ENCODE results near the gene PPCDC.

PPCDC gene

DNA sequence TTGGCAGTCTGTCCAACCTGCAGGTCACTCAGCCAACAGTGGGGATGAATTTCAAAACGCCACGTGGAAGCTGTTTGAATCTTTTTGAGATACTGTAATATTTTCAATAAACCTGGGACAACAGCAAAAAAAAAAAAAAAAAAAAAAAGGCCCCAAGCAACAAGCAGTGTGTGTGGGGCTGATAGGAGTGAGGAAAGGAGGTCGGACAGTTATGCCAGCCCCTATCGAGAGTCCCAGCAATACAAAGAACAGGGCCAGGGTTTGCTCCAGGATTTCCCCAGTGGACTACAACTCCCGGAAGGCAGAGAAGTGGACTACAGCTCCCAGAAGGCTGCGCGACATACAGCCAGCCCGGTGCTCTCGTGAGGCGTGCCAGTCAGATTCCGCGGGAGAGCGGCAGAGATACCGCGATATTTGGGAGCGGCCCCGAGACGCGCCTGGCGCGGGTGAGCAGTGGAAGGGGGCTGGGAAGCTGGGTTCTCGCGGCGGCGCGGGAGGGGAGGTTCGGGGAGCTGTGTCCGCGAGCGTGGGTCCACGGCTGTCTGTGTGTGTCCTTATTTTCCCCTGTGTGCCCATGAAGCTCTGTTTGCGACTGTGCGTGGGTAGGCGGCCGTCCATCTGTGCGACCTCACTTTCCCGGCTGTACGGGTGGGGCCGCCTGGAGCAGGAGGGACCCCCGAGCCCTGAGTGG lies at the start of gene PPCDC:
Gene PPCDC (plus strand): TSS at position 410 of the 691 bp plus-strand sequence. CDS start 4,729 bp downstream, outside the sequence.
- no peak for TF ChIP-seq OSR1 (CRISPR knock-in tag; IDR thresholded peaks at IDR 0.05)
- TF ChIP-seq, protein P1, sequence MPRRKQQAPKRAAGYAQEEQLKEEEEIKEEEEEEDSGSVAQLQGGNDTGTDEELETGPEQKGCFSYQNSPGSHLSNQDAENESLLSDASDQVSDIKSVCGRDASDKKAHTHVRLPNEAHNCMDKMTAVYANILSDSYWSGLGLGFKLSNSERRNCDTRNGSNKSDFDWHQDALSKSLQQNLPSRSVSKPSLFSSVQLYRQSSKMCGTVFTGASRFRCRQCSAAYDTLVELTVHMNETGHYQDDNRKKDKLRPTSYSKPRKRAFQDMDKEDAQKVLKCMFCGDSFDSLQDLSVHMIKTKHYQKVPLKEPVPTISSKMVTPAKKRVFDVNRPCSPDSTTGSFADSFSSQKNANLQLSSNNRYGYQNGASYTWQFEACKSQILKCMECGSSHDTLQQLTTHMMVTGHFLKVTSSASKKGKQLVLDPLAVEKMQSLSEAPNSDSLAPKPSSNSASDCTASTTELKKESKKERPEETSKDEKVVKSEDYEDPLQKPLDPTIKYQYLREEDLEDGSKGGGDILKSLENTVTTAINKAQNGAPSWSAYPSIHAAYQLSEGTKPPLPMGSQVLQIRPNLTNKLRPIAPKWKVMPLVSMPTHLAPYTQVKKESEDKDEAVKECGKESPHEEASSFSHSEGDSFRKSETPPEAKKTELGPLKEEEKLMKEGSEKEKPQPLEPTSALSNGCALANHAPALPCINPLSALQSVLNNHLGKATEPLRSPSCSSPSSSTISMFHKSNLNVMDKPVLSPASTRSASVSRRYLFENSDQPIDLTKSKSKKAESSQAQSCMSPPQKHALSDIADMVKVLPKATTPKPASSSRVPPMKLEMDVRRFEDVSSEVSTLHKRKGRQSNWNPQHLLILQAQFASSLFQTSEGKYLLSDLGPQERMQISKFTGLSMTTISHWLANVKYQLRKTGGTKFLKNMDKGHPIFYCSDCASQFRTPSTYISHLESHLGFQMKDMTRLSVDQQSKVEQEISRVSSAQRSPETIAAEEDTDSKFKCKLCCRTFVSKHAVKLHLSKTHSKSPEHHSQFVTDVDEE (CRISPR knock-in tag; IDR thresholded peaks at IDR 0.05), result no peak
- ATAC-seq, result peak; percentile 99

DNA sequence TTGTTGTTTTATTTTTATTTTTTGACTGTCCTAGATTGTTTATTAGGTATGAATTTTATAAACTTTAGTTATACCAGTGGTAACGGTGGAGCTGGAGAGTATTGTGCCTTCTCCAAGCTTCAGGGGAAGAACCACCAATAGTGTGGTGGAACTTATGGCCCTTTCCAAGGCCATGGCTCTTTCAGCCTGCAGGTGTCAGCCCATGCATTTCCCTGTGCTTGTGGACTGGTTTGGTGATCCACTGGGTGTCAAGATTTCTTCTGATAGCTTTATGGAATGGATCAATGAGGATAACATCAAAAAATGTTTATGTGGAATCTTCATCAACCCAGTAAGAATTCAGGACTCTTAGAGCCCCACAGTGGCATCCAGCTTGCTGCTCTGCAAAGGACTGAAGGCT lies 47.2 kb upstream of the PPCDC start:
- ATAC-seq, result no peak
- TF ChIP-seq BACH2 (CRISPR knock-in tag; IDR thresholded peaks at IDR 0.05; ENCODE audit: borderline replicate concordance) (no peak), ZFP3 (CRISPR knock-in tag; IDR thresholded peaks at IDR 0.05) (no peak), ARNTL (CRISPR knock-in tag; IDR thresholded peaks at IDR 0.05; ENCODE audit: borderline replicate concordance, low read depth) (no peak), GLIS3 (CRISPR knock-in tag; IDR thresholded peaks at IDR 0.05) (no peak), ZFP30 (CRISPR knock-in tag; IDR thresholded peaks at IDR 0.05) (no peak), OSR1 (CRISPR knock-in tag; IDR thresholded peaks at IDR 0.05) (no peak), ZNF8 (CRISPR knock-in tag; IDR thresholded peaks at IDR 0.05) (no peak), TCF4 (CRISPR knock-in tag; IDR thresholded peaks at IDR 0.05; ENCODE audit: borderline replicate concordance) (no peak), TOX (CRISPR knock-in tag; IDR thresholded peaks at IDR 0.05; ENCODE audit: borderline replicate concordance) (no peak), CREB5 (CRISPR knock-in tag; IDR thresholded peaks at IDR 0.05; ENCODE audit: low read depth) (no peak), ISL1 (CRISPR knock-in tag; IDR thresholded peaks at IDR 0.05) (no peak), RARB (CRISPR knock-in tag; IDR thresholded peaks at IDR 0.05) (no peak), SNAI2 (CRISPR knock-in tag; IDR thresholded peaks at IDR 0.05) (no peak), ZC3H10 (CRISPR knock-in tag; IDR thresholded peaks at IDR 0.05) (no peak), PPARA (CRISPR knock-in tag; IDR thresholded peaks at IDR 0.05; ENCODE audit: borderline replicate concordance) (no peak), POU6F1 (CRISPR knock-in tag; IDR thresholded peaks at IDR 0.05; ENCODE audit: borderline replicate concordance, low read depth) (no peak), ZNF70 (CRISPR knock-in tag; IDR thresholded peaks at IDR 0.05) (no peak), ZNF565 (CRISPR knock-in tag; conservative IDR thresholded peaks at IDR 0.05; ENCODE audit: low read depth) (no peak)
- TF ChIP-seq, protein P2, sequence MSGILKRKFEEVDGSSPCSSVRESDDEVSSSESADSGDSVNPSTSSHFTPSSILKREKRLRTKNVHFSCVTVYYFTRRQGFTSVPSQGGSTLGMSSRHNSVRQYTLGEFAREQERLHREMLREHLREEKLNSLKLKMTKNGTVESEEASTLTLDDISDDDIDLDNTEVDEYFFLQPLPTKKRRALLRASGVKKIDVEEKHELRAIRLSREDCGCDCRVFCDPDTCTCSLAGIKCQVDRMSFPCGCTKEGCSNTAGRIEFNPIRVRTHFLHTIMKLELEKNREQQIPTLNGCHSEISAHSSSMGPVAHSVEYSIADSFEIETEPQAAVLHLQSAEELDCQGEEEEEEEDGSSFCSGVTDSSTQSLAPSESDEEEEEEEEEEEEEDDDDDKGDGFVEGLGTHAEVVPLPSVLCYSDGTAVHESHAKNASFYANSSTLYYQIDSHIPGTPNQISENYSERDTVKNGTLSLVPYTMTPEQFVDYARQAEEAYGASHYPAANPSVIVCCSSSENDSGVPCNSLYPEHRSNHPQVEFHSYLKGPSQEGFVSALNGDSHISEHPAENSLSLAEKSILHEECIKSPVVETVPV (CRISPR knock-in tag; IDR thresholded peaks at IDR 0.05), result no peak
- TF ChIP-seq, protein P1 (CRISPR knock-in tag; IDR thresholded peaks at IDR 0.05), result no peak

DNA sequence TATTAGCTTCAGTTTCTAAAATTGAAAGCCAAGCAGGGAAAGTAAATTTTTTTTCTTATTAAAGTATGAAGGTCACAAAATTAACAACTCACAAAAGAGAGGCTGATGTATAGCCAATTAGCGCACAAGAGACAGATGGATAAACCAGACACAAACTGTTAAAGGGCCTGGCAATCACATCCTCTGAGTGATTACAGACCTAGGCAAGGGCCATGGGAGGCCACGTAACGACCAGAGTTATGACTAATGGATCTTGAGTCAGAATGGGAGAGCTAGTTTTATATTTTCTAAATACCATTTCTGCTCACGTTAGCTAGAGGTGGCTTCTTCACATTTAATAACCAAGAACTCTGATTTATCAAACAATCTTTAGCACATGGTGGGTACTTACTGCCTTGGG lies 45.8 kb upstream of the PPCDC start:
- TF ChIP-seq ZNF8 (CRISPR knock-in tag; IDR thresholded peaks at IDR 0.05) (no peak), PATZ1 (CRISPR knock-in tag; IDR thresholded peaks at IDR 0.05; ENCODE audit: borderline replicate concordance) (no peak), PPARA (CRISPR knock-in tag; IDR thresholded peaks at IDR 0.05; ENCODE audit: borderline replicate concordance) (no peak), ARNTL (CRISPR knock-in tag; IDR thresholded peaks at IDR 0.05; ENCODE audit: borderline replicate concordance, low read depth) (no peak), ZFP3 (CRISPR knock-in tag; IDR thresholded peaks at IDR 0.05) (no peak), TOX (CRISPR knock-in tag; IDR thresholded peaks at IDR 0.05; ENCODE audit: borderline replicate concordance) (no peak), OSR1 (CRISPR knock-in tag; IDR thresholded peaks at IDR 0.05) (no peak), GLIS3 (CRISPR knock-in tag; IDR thresholded peaks at IDR 0.05) (no peak)
- TF ChIP-seq, protein P1 (CRISPR knock-in tag; IDR thresholded peaks at IDR 0.05), result no peak
- ATAC-seq, result no peak
